PFSK-1 (cell line): Measurements from ENCODE around the gene CAVIN4.

ENCODE experiments used
- FOXP2 ChIP-seq: optimal IDR thresholded peaks from 2 replicates; pipeline ENCODE3; 2011; ENCODE audit warnings: borderline replicate concordance, control low read depth, inconsistent platforms; ENCODE audit not compliant: insufficient read depth; ENCODE audit errors: extremely low read length, extremely low read depth
- POLR2AphosphoS5 ChIP-seq: IDR thresholded peaks from 2 replicates; pipeline ENCODE4 v1.6.1; 2012; ENCODE audit warnings: low read depth, mild to moderate bottlenecking, control low read depth, low read length, moderate library complexity
- REST ChIP-seq, 2 experiments: IDR thresholded peaks; 2 replicates each; pipeline versions ENCODE4 v1.6.1 to v1.8.0; 2011 to 2012; ENCODE audit warnings: low read depth in 2 of 2, low read length in 2 of 2, control low read depth in 1 of 2, inconsistent platforms in 1 of 2, mild to moderate bottlenecking in 1 of 2, moderate library complexity in 1 of 2; ENCODE audit not compliant: insufficient read depth in 1 of 2
- SIN3A ChIP-seq: IDR thresholded peaks from 2 replicates; pipeline ENCODE4 v1.6.1; 2012; ENCODE audit warnings: mild to moderate bottlenecking, low read length, moderate library complexity, borderline replicate concordance; ENCODE audit not compliant: insufficient read depth
- TAF1 ChIP-seq: IDR thresholded peaks from 2 replicates; pipeline ENCODE4 v1.6.1; 2012; ENCODE audit warnings: low read length, control low read depth, borderline replicate concordance; ENCODE audit not compliant: insufficient read depth

Gene CAVIN4

GRCh38 chr9:100581661-100582060 lies 3.8 kb downstream of the CAVIN4 start:
- TF ChIP-seq TAF1 (no peak), REST (IDR thresholded peaks at IDR 0.05; ENCODE audit: insufficient read depth in 1 of 2, low read depth in 2 of 2, low read length in 2 of 2) (no peak), SIN3A (no peak), POLR2AphosphoS5 (no peak), FOXP2 (no peak)

GRCh38 chr9:100583014-100583802 lies 5.3 kb downstream of the CAVIN4 start:
- TF ChIP-seq REST (IDR thresholded peaks at IDR 0.05; ENCODE audit: insufficient read depth in 1 of 2, low read depth in 2 of 2, low read length in 2 of 2): no peak
- no peak for TF ChIP-seq SIN3A
- no peak for TF ChIP-seq FOXP2
- TF ChIP-seq TAF1: no peak
- no peak for TF ChIP-seq POLR2AphosphoS5

- TF ChIP-seq POLR2AphosphoS5 (no peak), TAF1 (no peak), FOXP2 (no peak), REST (IDR thresholded peaks at IDR 0.05; ENCODE audit: insufficient read depth in 1 of 2, low read depth in 2 of 2, low read length in 2 of 2) (no peak), SIN3A (no peak)
Measured at GRCh38 chr9:100584951-100585350, 7.1 kb downstream of the CAVIN4 start.

- TF ChIP-seq SIN3A: no peak
- TF ChIP-seq POLR2AphosphoS5: no peak
- no peak for TF ChIP-seq FOXP2
- no peak for TF ChIP-seq REST (IDR thresholded peaks at IDR 0.05; ENCODE audit: insufficient read depth in 1 of 2, low read depth in 2 of 2, low read length in 2 of 2)
- no peak for TF ChIP-seq TAF1
Measured at GRCh38 chr9:100586093-100586492, 8.2 kb downstream of the CAVIN4 start.

GRCh38 chr9:100587375-100587774 lies 9.5 kb downstream of the CAVIN4 start:
- TF ChIP-seq FOXP2: no peak
- TF ChIP-seq SIN3A: no peak
- no peak for TF ChIP-seq TAF1
- no peak for TF ChIP-seq REST (IDR thresholded peaks at IDR 0.05; ENCODE audit: insufficient read depth in 1 of 2, low read depth in 2 of 2, low read length in 2 of 2)
- no peak for TF ChIP-seq POLR2AphosphoS5
